Astrocyte of the hippocampus (primary cell): ENCODE results near the gene SLC37A1.

Experiments
- DNase-seq: peaks from one replicate; pipeline ENCODE4 v3.0.0; 2011; ENCODE audit warnings: low read depth, low spot score

The SLC37A1 gene

DNA sequence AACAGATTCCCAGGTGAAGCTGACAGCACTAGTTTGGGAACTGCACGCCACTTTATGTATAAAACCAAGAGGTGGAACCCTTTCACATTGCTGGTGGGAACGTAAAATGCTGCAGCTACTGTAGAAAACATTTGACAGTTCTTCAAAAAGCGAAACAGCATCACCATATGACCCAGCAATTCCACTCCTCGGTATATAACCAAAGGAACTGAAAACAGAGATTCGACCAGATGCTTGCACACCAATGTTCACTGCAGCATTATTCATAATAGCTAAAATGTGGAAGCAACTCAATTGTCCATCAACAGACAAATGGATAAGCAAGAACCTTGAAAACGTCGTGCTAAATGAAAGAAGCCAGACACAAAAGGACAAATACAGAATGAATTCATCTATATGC, 35.1 kb upstream of the SLC37A1 start:
- DNase-seq: no peak

DNA sequence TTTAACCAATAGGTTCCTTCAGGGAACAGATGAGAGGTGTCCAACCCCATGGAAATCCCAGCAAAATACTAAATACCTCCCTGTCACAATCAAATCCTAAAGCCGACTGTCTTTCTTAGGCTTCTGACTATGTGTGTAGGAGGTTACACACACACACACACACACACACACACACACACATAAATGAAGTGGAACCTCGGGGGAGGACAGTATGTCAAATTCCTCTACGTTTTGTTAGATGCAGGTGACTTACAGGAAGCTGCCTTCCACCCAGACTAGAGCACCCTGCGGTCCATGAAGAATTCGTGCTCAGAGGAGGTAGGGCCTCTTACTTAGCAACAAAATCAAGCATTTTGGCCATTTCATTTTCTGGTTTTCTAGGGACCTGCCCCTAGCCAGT, 34.1 kb upstream of the SLC37A1 start:
- no peak for DNase-seq

DNA sequence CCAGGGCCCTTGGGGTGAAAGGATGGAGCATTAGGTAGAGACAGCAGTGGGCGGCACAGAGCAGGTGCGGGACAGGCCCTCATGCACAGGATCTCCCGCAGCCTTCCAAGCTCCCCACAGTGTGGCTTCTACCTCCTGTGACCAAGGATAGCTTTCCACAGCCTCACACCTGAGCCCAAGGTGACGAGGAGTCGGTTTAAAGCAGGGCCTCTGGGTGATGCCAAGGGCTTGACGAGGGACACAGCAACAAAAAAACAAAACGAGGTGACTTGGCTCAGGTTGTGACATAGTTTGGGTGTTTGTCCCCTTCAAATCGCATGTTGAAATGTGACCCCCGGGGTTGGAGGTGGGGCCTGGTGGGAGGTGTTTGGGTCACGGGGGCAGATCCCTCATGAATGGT, 32.9 kb upstream of the SLC37A1 start:
- DNase-seq: no peak

DNA sequence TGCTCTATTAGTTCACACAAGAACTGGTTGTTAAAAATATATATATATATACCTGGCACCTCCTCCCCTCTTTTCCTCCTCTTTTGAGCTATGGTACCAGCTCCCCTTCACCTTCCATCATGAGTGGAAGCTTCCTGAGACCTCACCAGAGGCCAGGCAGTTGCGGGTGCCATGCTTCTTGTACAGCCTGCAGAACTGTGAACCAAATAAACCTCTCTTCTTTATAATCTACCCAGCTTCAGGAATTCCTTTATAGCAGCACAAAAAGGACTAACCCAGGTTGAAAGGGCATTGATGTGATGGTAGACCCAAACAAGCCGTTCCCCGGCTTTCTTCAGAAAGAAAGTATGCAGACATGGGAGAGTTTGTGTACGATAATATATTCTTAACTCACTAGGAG, 32.5 kb upstream of the SLC37A1 start:
- DNase-seq: no peak

DNA sequence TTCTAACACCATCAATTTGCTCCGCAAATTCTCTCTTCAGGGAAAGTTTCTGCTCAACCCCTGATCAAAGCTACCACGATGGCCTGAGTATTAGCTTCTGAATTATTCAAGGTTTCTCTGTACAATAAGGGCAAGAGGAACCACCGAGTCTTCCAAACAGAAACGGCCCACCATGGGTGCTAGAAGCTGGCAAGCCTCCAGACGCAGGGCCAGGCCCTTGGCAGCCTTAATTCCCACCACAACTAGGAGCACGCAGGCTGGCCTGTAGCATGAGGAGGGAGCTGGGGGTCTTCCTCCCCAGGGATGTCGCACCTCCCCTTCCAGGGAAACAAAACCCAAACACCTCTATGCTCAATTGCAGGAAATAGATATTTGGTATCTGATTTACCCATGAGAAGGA, 28.7 kb upstream of the SLC37A1 start:
- no peak for DNase-seq

DNA sequence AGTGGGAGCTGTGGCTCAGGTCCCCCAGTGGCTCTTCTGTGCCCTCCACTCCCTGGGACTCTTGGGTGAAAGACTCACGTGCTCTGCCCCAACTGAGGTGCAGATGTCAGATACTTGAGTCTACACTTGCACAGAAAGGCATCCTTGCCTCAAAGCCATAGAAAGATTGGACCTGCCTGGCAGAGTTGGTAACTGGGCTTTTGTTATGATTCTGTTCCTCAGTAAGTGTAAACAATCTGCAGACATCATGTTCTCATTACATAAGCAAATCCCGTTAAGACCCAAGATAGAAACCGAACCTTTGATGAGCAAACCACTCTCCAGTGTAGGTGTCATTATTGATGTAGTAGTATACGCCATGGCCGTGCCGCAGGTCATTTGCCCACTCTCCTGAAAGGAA, 27.6 kb upstream of the SLC37A1 start:
- no peak for DNase-seq

DNA sequence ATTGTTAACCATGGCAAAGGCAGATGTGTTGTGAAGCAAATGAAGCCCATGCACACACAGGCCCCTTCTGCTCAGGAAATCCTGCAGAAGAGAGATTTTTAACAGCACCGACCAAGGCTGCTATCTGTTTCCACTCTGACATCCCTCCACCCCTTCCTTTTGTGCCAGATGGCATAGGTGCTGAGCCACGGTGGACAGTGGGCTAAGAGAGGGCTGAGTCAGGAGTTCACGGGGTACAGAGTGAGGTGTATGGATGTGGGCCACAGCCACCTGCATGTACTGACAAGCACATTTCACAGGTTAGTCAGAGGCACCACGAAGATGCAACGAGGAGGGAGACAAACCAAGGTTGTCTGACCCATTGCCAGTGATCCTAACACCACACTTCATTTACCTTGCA, 27.1 kb upstream of the SLC37A1 start:
- DNase-seq: no peak

DNA sequence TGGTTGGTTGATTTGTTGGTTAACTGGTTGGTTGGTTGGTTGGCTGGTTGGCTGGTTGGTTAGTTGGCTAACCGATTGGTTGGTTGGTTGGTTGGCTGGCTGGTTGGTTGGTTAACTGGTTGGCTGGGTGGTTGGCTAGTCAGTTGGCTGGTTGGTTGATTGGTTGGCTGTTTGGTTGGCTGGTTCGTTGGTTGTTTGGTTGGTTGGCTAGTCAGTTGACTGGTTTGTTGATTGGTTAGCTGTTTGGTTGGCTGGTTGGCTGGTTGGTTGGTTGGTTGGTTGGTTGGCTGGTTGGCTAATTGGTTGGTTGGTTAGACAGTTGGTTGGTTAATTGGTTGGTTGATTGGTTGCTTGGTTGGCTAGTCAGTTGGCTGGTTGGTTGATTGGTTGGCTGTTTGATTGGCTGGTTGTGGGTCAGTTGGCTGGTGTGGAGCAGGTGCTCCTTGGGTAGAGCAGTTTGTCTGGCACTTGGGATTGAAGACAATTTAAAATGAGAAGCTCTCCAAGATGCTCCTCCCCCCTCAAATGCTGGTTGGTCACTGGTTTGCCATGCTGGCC, 24.6 kb upstream of the SLC37A1 start:
- DNase-seq: no peak

DNA sequence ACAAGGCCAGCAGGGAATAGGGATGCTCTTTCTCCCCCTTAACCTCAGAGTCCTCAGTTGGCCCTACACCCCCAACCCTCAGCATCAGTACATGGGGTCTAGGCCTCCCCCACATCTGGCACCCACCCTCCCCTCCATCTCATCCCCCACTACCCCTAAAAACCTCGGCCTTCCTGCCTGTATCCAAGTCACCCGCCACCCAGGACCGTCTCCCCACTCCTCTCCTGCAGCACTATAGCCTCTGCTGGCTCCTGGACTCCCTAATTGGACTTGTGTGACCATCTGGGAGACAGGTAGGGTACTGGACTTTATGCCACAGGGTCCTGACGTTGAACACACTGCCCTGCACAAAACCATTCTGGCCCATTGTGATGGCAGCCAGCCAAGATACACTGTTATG, 23.7 kb upstream of the SLC37A1 start:
- DNase-seq: no peak

DNA sequence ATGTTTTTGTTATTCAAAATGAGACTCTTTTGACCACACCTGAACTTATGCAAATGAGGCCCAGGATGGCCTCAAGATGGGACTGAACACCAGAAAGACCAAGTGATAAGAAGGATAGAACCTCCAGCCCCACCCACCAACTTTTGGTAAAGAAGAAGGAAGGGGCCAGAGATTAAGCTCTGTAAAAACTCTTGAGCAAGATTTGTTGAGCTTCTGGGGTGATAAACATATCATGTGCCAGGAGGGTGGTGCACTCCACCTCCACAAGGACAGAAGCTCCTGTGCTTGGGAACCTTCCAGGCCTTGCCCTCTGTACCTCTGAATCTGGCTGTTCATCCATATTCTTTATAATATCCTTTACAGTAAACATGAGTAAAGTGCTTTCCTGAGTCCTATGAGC, 22.9 kb upstream of the SLC37A1 start:
- no peak for DNase-seq

DNA sequence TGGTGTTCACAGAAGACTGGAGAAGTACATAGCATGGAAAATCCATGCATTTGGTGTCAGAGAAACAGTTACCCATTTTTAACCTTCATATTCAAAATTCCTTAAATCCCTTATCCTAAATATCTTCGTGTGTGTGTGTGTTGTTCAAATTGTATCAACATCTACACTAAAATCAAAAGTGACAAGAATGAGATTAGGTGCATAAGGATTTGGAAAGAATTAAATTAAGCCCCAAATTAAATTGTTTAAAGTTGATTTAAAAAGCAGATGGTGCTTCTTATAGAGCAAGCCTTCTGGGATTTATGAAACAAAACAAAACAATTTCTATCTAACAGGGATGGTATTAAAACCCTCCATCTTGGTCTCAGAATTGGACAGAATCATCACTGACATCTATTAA, 22.3 kb upstream of the SLC37A1 start:
- DNase-seq: no peak

DNA sequence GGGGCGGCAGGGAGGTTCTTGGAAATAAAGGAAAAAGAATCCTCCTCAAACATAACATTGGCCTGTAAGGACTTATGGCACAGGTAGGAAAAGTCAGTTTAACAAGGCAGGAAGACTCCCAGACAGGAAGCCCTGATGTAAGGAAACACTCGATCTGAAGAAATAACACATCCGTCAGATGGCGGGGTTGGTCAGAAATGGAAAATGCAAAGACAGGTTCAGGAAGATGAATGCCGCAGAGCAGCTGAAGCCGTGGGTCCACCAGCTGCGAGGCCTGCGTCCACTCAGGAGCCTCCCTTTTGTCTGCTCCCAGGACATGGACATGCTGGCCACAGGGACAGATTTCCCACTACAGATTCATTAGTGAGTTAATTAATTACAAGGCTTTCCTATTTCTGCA, 21.5 kb upstream of the SLC37A1 start:
- no peak for DNase-seq

DNA sequence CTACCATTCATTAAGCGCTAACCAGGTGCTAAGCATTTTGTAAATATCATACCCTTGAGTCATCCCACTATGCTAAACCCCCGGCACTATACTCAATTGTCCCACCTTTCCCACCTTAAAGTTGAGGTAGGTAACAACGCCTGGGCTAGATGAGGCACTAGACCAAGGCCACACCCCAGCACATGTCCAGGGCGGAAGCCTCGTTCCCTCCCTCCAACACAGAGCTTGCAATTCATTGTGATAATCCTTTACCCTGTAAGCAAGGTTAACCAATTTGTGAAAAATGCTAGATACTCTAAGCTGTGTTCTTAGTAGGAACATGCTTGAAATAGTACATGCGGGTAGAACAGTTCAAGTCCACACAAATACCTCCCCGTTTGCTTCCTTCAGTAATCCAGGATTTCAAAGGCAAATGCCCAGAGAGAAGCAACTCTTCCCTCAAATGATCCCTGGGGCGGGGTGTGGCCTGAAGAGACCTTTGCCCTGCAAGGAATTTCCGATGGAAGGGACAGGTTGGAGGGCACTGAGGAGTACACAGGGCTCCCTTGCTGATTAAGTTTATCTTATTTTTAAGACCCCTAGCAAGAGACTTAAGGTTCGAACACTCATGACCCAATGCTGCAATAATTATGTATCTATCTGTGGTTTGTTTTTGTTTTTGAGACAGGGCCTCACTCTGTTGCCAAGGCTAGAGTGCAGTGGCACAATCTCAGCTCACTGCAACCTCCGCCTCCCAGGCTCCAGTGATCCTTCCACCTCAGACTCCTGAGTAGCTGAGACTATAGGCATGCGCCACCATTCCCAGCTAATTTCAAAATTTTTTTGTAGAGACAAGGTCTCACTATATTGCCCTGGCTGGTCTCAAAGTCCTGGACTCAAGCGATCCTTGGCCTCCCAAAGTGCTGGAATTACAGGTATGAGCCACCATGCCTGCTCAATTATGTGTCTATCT, 20.3 kb upstream of the SLC37A1 start:
- DNase-seq: no peak

DNA sequence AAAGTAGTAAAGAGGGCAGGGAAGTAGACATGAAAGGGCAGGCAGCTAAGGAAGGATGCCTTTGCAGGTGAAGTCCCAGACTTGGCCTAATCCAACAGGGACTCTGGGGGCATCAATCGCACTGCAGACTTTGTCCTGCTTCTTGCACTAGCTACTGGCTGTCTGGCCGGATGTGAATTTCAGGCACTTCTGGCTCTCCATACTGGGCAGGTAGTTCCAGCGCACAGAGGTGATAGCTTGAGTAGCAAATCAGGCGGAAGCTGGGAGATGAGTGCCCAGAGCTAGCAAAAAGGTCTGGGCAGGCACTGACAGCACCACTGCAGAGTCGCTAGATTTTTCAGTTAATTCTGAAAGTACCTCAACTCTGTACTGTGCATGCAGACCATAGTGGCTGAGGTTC, 18.6 kb upstream of the SLC37A1 start:
- DNase-seq: no peak

DNA sequence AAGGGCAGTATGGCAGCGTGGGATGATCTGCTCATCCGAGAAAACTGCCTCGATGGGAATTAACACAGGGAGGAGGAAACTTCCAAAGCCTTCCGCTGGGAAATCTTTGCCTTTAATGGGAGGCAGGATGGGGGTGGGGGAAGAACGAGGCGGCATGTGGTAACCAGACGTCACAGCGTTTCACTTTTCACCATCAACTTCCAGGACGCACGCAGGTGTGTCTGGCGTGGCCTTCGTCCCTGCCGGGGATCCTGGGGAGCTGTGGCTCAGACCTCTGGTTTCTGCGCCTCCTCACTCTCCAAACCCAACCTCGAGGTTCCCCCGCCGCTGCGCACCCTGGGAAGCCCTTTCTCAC, 17.9 kb upstream of the SLC37A1 start:
- no peak for DNase-seq

DNA sequence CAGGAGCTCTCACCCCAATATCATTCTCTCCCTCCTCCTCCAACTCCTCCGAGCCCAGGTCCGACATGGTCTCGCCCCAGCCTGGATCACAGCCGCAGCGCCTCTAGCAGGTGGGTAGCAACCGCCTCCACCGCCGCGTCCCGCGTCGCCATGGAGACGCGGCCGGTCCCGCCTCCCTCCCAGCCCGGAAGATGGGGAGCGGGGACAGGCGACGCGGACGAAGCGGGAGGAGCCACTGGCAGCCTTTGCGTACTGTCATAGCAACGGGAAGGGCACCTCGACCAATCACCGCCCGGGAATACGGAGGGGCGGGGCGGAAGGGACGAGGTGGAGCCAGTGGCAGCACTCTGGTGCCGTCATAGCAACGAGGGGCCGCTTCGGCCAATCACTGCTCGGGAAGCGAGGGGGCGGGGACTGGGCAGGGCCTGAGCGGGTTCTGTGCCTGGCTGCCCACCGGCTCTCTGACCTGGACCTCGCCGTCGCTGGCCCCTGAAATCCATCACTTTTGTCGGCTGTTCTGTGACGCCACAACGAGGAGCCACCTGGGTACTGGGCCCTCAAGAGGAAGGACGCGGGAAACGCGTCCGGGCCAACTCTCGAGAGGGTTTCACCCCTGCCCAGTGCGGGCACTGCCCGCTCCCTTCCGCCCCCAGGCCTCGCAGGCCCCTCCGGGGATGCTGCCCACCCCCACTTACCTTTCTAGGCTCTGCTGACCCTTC, 17.4 kb upstream of the SLC37A1 start, which contains the start of gene RSPH1:
Gene RSPH1, minus strand, starts transcription at position 105 of the 719 bp plus-strand sequence. Its CDS starts 38 bp downstream, at position 67.
- peak; percentile 100 for DNase-seq

DNA sequence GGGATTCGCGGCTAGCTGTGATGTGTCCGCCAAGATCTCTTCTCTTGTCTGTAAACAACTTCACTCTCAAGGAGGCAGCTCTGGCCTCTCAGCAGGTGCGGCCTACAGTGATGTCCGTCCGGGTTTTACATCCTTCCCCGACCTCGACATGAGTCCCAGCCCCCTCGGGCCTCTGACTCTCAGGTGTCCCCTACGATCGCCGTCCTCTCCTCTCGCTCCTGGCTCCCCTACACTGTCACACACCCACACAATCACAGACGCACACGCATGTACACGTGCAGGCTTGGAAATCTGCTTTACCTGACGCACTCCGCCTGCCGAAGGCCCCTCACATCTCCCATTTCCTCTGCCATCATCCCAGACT, 16.8 kb upstream of the SLC37A1 start:
- no peak for DNase-seq

DNA sequence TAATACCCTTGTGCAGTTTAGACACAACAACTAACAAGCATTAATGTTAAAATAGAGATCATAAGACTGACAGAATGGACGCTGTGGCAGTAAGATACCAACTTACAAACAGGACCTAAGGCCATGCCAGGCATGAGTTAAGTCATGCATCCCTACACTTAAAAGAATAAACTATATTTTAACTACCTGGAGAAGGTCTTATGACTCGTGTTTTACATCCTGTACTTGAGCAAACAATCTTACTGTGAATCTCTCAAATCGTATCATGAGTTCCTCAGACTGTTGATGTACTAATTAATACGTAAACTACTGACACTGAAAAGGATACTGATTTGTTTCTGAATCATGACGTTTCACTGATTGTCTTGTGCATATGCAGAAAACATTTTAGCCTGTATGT, 15.6 kb upstream of the SLC37A1 start:
- no peak for DNase-seq

DNA sequence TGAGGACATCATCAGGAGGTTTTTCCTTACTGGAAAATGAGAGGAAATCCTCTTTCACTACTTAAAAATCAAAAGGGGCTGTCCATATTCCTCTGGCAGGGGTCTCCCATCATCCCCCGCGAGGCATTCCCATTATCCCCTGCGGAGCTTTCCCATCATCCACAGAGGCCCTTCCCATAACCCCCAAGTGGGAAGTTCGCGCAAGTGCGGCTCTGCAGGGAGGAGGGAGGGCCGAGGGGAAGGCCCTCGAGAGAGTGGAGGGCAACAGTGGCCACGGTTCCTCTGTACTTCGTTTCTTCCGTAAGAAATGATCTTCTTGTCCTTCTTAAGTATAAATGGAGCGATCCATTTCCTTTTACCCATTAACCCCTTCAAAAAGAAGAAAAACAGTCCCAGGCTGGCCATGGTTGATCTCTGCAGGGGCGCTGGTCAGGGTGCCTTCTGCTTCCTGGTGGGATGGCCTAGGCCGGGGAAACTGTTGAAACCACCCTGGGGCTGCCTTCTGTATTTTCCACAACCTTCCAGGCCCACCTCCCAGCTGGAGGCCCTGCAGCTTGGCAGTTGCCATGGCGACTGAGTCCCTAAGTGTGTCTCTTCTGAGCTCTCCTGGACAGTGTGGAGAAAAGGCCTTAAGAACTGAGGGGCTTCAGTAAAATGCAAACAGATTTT, 14.1 kb upstream of the SLC37A1 start:
- DNase-seq: no peak

DNA sequence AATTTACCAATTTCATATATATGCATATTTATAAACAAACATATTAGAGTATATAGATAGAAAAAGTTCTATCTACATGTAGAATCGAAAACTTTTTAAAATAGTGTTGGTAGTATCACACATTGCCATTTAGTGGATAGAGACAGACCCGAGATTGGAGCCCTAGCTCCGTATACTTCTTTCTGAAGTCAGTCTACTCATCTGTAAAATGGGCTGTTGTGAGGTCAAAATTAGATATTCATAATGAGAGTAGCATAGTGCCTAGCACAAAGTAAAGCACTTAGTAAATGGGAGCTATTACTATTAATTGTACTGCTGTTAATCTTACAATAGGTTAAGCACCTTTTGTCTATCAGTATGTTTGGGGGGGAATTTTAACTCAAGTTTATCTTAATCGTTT, 13.4 kb upstream of the SLC37A1 start:
- no peak for DNase-seq

DNA sequence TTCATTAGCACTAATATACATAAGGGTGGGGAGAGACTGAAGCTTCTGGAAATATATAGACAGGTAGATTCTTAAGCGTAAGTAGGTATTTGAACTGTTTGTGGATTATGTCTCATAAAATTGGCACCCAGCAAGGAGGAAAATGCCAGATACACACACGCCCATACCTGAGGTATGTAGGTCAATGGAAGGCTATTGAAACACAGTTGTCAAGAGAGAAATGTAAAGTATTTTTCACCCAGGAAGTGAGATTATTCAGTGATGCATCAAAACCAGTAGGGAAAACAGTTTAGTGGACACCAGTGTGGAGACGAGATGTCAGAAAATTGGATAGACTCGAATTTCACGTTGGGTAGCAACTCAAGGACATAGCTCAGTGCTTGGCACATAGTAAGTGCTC, 12.9 kb upstream of the SLC37A1 start:
- DNase-seq: no peak

DNA sequence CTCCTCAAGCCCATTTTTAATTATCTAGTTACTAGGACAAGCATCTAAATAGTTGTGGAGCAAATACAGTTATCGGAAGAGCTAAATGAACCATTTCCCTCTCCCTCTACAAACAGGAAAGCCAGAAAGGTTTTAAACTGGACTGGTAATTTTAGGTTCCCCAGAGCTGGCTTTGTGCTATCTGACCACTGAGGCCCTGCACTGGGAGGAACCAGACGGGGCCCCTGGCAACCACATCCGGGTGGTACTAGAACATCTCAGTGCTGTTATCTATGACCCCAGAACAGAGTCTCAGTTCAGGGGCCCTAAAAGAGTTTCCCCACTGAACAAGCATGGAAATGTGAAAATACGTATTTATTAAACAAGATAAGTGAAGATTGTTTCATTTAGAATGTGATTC, 9.9 kb upstream of the SLC37A1 start:
- no peak for DNase-seq
